Stimulated activated naive CD4-positive, alpha-beta T cell treated with Interleukin-2 at 50 U/mL for 16 hours (primary cell): ENCODE results near the gene RABEPK.
A peak's percentile ranks its signal among the peaks of the same experiment; 100 is the strongest.
"Not testable (repeated sequence)": the region's sequence is repeated elsewhere in the genome, so short reads cannot be mapped to it uniquely, and the experiment has no call there.

ENCODE experiments used
- DNase-seq: peaks from one replicate; lab custom pipeline; 2025; lab: John Stamatoyannopoulos, UW

RABEPK gene

GRCh38 chr9:125194466-125194865, 5.9 kb upstream of the RABEPK start:
- DNase-seq: not testable (repeated sequence)

GRCh38 chr9:125195591-125195990, 4.8 kb upstream of the RABEPK start:
- DNase-seq: not testable (repeated sequence)

GRCh38 chr9:125202846-125203618, 2.7 kb downstream of the RABEPK start:
- no peak for DNase-seq

GRCh38 chr9:125204477-125204876, 4.1 kb downstream of the RABEPK start:
- no peak for DNase-seq

- DNase-seq: no peak
Measured at GRCh38 chr9:125214186-125214585, 13.8 kb downstream of the RABEPK start.

- DNase-seq: no peak
Measured at GRCh38 chr9:125218621-125219020, 18.3 kb downstream of the RABEPK start.

GRCh38 chr9:125224858-125225257, 24.5 kb downstream of the RABEPK start:
- not testable (repeated sequence) for DNase-seq

- DNase-seq: no peak
Measured at GRCh38 chr9:125227761-125228160, 27.4 kb downstream of the RABEPK start.

GRCh38 chr9:125233678-125234077, 33.3 kb downstream of the RABEPK start:
- no peak for DNase-seq

GRCh38 chr9:125234099-125234498, 33.8 kb downstream of the RABEPK start:
- not testable (repeated sequence) for DNase-seq

- no peak for DNase-seq
Measured at GRCh38 chr9:125235804-125236519, 35.6 kb downstream of the RABEPK start.

- not testable (repeated sequence) for DNase-seq
Measured at GRCh38 chr9:125236520-125237159, 36.3 kb downstream of the RABEPK start.

GRCh38 chr9:125238127-125238914, 38.0 kb downstream of the RABEPK start:
- DNase-seq: no peak

GRCh38 chr9:125238915-125239446, 38.6 kb downstream of the RABEPK start:
- DNase-seq: no peak

GRCh38 chr9:125239631-125240597, 39.6 kb downstream of the RABEPK start:
- DNase-seq: no peak

- peak; percentile 49 for DNase-seq
Measured at GRCh38 chr9:125240649-125240999, 40.3 kb downstream of the RABEPK start.

- DNase-seq: peak; percentile 100
Measured at GRCh38 chr9:125241000-125241862, 40.9 kb downstream of the RABEPK start, which contains the start of gene HSPA5. HSPA5 (minus strand) TSS chr9:125241343; CDS start chr9:125241126, 217 bp downstream.

GRCh38 chr9:125241863-125242739, 41.8 kb downstream of the RABEPK start:
- peak; percentile 18 for DNase-seq
